Endodermal cell (in vitro differentiated cells): ENCODE data around the gene FCAR. TPM values are rescaled to one million over a fixed set of nuclear protein-coding genes. Genes with fewer than 3 reads are reported as not detected.
"Not testable (repeated sequence)": the region's sequence is repeated elsewhere in the genome, so short reads cannot be mapped to it uniquely, and the experiment has no call there.

Experiments used
- DNase-seq: peaks from one replicate; pipeline ENCODE4 v3.0.0-alpha.2; 2017
- H3K27ac ChIP-seq: 2 replicates; pipeline ENCODE4 v1.5.1; 2013; ENCODE audit warnings: mild to moderate bottlenecking, low read depth, low read length, moderate library complexity
- H3K27me3 ChIP-seq: 2 replicates; pipeline ENCODE4 v1.6.1; 2013; ENCODE audit warnings: mild to moderate bottlenecking, low read length, moderate library complexity; ENCODE audit not compliant: insufficient read depth, control insufficient read depth, poor library complexity, severe bottlenecking
- H3K36me3 ChIP-seq: 2 replicates; pipeline ENCODE4 v1.7.0; 2013; ENCODE audit warnings: mild to moderate bottlenecking, low read length, moderate library complexity; ENCODE audit not compliant: control insufficient read depth, insufficient read depth
- H3K4me1 ChIP-seq: one replicate; pipeline ENCODE4 v1.7.0; 2013; ENCODE audit warnings: low read length; ENCODE audit not compliant: control insufficient read depth, insufficient read depth
- H3K4me3 ChIP-seq: 2 replicates; pipeline ENCODE4 v1.5.1; 2013; ENCODE audit warnings: mild to moderate bottlenecking, low read length, moderate library complexity
- H3K9ac ChIP-seq: 2 replicates; pipeline ENCODE4 v1.6.1; 2013; ENCODE audit warnings: mild to moderate bottlenecking, low read length, moderate library complexity; ENCODE audit not compliant: poor library complexity, severe bottlenecking; ENCODE audit errors: extremely low read depth
- H3K9me3 ChIP-seq: 2 replicates; pipeline ENCODE4 v1.6.1; 2013; ENCODE audit warnings: mild to moderate bottlenecking, low read length, moderate library complexity; ENCODE audit not compliant: control insufficient read depth
- H3K27ac Mint-ChIP-seq: 2 replicates; pipeline ENCODE4 v1.8.0; 2020; ENCODE audit warnings: mixed read lengths
- H3K27me3 Mint-ChIP-seq: 2 replicates; pipeline ENCODE4 v1.8.0; 2021; ENCODE audit warnings: mild to moderate bottlenecking, mixed read lengths; ENCODE audit not compliant: insufficient read depth
- H3K36me3 Mint-ChIP-seq: 2 replicates; pipeline ENCODE4 v1.8.0; 2020; ENCODE audit warnings: low read depth, mixed read lengths
- H3K4me1 Mint-ChIP-seq: 2 replicates; pipeline ENCODE4 v1.8.0; 2020; ENCODE audit warnings: mixed read lengths
- H3K4me3 Mint-ChIP-seq: 2 replicates; pipeline ENCODE4 v1.8.0; 2020; ENCODE audit warnings: mild to moderate bottlenecking, moderate library complexity, mixed read lengths
- H3K9me3 Mint-ChIP-seq: 2 replicates; pipeline ENCODE4 v1.8.0; 2020; ENCODE audit warnings: mild to moderate bottlenecking, mixed read lengths
- CTCF ChIP-seq: fragments of 200-600 bp; sonication (generic); conservative IDR thresholded peaks from 2 replicates; pipeline ENCODE4 v1.5.0; 2021; ENCODE audit warnings: antibody characterized with exemption, mild to moderate bottlenecking
- WGBS, 2 experiments: methylation state at CpG; one replicate each; pipeline versions ENCODE4 v1.1.5 to v1.1.7; 2013; ENCODE audit warnings: missing lambda C conversion rate in 2 of 2, mixed read lengths in 1 of 2; ENCODE audit not compliant: insufficient coverage in 1 of 2, insufficient read length in 1 of 2; 5-methylcytosine and 5-hydroxymethylcytosine counted together
- total RNA-seq, 2 donors: library from RNA; stranded (reverse); fragmentation: NEBNext Ultra II Directional in 1 of 2; extraction: Animal tissue kit (Norgen Biotek cat#: 25700) in 1 of 2; gene quantifications; 2 replicates in 1 of 2; 3 replicates in 1 of 2; pipeline ENCODE4 v1.2.1, GENCODE V29; 2021

FCAR gene
- total RNA-seq, 2 donors from 2014 or later, result not detected

GRCh38 chr19:54905803-54906511, 31.9 kb downstream of the FCAR start, which contains the start of gene NCR1:
Gene NCR1 (plus strand): TSS chr19:54906148. CDS start chr19:54906188, 40 bp downstream.
- peaks cover 37% of the 10 kb centered on the region for H3K36me3 Mint-ChIP-seq
- no peaks in the 10 kb centered on the region for H3K9me3 Mint-ChIP-seq
- Histone ChIP-seq H3K27me3 (no peaks in the 10 kb centered on the region), H3K9me3 (peaks cover 4% of the 10 kb centered on the region), H3K27ac (no peak within 1 kb of the TSS), H3K4me3 (no peak within 1 kb of the TSS), H3K36me3 (peaks cover 76% of the 10 kb centered on the region), H3K9ac (no peak within 1 kb of the TSS), H3K4me1 (peaks cover 12% of the 10 kb centered on the region)
- no peak for TF ChIP-seq CTCF
- 85 to 89% methylated on average over 13 to 22 of the region's 22 CpGs for WGBS, 2 experiments
- no peaks in the 10 kb centered on the region for H3K27me3 Mint-ChIP-seq
- H3K4me1 Mint-ChIP-seq, result peaks cover 22% of the 10 kb centered on the region
- peak within 1 kb of the TSS; percentile 76 for H3K27ac Mint-ChIP-seq
- peak within 1 kb of the TSS; percentile 2 for H3K4me3 Mint-ChIP-seq
- DNase-seq, result no peak

- no peak overlapping the region for H3K9ac ChIP-seq
- H3K27me3 ChIP-seq, result no peaks in the 10 kb centered on the region
- Mint-ChIP-seq H3K36me3 (peaks cover 42% of the 10 kb centered on the region), H3K27ac (peak overlapping the region; percentile 69), H3K4me3 (no peak overlapping the region), H3K4me1 (peaks cover 22% of the 10 kb centered on the region), H3K27me3 (no peaks in the 10 kb centered on the region), H3K9me3 (no peaks in the 10 kb centered on the region)
- no peak for DNase-seq
- H3K36me3 ChIP-seq, result peaks cover 74% of the 10 kb centered on the region
- peaks cover 4% of the 10 kb centered on the region for H3K9me3 ChIP-seq
- no peak for TF ChIP-seq CTCF
- H3K27ac ChIP-seq, result no peak overlapping the region
- WGBS, 2 experiments, result 81 to 93% methylated on average over 3 to 7 of the region's 7 CpGs
- peaks cover 12% of the 10 kb centered on the region for H3K4me1 ChIP-seq
- no peak overlapping the region for H3K4me3 ChIP-seq
Observed at GRCh38 chr19:54906819-54907218, 32.8 kb downstream of the FCAR start.

GRCh38 chr19:54907899-54908298, 33.9 kb downstream of the FCAR start:
- not testable (repeated sequence) for H3K4me3 ChIP-seq, H3K27ac ChIP-seq, H3K9ac ChIP-seq, H3K9me3 ChIP-seq, DNase-seq, H3K9me3 Mint-ChIP-seq, H3K27me3 Mint-ChIP-seq, H3K4me3 Mint-ChIP-seq, H3K27me3 ChIP-seq, H3K27ac Mint-ChIP-seq
- Histone ChIP-seq H3K4me1 (peaks cover 12% of the 10 kb centered on the region), H3K36me3 (peaks cover 72% of the 10 kb centered on the region)
- peaks cover 41% of the 10 kb centered on the region for H3K36me3 Mint-ChIP-seq
- WGBS, 2 experiments, result no CpG with 5 or more reads among the region's 5 CpGs
- H3K4me1 Mint-ChIP-seq, result peaks cover 22% of the 10 kb centered on the region
